8988T (cell line): ENCODE results near the gene ATP6V0B.

ENCODE experiments used
- DNase-seq: peaks from one replicate; pipeline ENCODE4 v3.0.0; 2011

The ATP6V0B gene

DNA sequence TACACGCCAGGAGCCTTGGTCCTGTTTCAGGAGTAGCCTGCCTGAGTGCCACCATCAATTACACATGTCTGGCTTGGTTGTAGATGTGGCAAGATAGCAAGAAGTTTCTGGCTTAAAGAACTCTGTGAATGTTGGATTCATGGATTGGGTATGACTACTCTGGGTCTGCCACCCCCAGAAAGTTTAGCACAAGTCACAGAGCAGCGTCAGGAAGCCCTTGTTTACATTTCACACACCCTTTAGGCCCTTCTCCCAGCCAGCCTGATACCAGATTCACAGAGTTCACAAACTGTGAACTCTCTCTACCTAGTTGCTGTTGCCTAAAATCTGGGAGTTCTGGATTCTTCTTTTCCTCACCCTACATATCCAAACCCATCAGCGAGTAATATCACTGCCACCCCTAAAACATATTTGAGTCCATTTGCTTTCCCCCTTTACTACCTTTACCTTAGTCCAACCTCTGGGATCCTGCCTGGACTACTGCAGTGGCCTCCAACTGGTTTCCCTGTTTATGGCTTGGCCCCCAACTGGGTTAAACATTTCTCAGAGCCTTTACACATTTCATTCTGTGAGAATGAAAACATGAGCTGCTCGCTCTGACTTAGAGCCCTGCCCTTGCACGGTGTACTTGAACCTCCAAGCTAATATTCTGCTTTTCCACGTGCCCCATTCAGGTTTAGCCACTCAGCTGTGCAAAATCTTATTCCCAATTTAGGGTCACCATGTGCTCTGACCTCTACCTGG is 12.6 kb downstream of the ATP6V0B start:
- DNase-seq: no peak

DNA sequence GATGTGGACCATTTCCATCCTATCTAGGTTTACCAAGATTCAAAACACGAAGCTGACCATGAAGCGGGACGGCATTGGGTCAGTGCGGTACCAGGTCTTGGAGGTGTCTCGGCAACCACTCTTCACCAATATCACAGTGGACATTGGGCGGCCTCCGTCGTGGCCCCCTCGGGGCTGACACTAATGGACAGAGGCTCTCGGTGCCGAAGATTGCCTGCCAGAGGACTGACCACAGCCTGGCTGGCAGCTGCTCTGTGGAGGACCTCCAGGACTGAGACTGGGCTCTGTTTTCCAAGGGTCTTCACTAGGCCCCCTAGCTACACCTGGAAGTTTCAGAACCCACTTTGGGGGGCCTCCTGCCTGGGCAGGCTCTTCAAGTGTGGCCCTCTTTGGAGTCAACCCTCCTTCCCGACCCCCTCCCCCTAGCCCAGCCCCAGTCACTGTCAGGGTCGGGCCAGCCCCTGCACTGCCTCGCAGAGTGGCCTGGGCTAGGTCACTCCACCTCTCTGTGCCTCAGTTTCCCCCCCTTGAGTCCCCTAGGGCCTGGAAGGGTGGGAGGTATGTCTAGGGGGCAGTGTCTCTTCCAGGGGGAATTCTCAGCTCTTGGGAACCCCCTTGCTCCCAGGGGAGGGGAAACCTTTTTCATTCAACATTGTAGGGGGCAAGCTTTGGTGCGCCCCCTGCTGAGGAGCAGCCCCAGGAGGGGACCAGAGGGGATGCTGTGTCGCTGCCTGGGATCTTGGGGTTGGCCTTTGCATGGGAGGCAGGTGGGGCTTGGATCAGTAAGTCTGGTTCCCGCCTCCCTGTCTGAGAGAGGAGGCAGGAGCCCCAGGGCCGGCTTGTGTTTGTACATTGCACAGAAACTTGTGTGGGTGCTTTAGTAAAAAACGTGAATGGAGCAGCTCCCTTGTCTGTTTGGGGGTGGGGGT is 15.8 kb downstream of the ATP6V0B start:
- DNase-seq: no peak

DNA sequence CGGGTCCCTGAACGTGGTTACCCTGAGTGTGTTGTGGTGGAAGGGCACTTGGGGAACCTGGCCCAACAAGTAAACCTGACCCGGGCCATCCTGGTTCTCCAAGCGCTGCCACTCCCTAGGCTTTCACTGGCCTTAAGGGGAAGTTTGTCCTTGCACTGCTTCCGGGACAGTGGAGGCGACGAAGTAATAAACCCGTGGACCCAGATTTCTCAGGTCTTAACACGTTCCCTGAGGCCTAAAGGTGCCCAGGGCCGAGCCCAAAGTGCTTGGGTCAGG is 16.4 kb downstream of the ATP6V0B start:
- DNase-seq: no peak

DNA sequence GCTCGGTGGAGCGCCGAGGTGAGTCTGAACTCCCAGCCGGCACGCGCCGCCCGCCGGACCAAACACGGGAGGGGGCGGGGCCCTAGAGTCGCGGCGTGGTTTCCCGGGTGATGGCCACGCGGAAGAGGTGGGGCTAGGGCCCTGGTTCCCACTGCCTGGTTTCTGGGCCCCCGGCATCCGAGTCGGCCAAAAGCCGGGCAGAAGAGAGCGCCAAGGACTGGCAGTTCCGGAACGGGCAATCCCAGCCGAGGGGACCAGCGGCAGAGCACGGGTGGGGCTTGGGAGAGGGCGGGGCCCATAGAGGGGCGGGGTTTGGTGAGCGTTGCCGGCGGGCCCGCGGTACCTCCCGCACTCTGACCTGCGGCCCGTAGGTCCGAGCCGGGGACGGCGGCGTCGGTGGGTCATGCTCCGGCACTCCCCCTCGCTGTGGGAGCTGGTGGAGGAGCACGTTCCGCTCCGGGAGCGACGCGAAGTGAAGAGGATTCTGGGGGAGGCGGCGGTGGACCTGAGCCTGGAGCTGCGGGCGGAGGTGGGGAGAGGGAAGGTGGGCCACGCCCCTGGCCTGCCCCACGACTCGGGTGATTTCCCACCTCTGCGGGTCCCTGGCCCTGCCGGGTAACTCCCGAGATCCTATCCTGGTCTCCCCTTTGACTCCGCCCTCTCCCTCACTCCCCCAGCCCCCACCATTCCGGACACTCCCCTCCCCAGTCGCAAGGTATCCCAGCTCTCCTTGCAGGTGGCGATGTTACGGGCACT is 16.9 kb downstream of the ATP6V0B start, which contains the start of gene CCDC24:
CCDC24 (plus strand) TSS at position 124 of the 756 bp plus-strand sequence; CDS start at position 404, 280 bp downstream.
- DNase-seq: peak; percentile 80

DNA sequence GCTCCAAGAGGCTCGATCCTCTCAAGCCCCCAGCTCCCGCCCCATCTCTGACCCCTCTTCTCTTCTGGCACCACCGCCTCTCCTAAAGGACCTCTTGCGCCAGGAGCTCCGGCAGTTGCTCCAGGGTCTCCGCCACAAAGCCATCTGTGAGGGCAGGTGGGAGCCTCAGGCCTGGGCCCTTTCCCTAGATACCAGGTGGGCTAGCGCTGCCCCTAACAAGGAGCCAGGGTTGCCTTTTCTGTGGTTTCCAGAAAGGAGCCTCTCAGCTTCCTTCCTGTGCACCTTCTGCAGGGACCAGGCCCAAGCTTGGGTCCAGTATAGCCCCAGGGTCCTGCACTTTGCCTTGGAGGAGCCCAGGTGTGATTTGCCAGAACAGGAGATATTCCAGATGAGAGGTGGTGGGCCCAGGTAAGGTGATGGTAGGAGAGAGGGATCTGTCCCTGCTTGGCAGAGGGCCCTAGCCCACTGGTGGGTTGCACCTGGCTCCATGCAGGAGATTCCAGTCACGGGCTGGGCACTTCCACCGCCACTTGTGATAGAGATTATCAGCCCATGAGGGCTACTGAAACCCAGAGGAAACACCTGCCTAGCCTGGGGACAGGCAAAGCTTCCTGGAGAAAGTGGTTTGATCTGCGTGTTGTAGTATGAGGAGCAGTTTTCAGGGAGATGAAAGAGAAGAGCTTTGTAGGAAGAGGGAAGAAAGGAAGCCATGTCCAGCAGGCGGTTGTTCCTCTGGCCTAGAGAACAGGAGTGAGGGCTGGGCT is 17.7 kb downstream of the ATP6V0B start:
- no peak for DNase-seq

DNA sequence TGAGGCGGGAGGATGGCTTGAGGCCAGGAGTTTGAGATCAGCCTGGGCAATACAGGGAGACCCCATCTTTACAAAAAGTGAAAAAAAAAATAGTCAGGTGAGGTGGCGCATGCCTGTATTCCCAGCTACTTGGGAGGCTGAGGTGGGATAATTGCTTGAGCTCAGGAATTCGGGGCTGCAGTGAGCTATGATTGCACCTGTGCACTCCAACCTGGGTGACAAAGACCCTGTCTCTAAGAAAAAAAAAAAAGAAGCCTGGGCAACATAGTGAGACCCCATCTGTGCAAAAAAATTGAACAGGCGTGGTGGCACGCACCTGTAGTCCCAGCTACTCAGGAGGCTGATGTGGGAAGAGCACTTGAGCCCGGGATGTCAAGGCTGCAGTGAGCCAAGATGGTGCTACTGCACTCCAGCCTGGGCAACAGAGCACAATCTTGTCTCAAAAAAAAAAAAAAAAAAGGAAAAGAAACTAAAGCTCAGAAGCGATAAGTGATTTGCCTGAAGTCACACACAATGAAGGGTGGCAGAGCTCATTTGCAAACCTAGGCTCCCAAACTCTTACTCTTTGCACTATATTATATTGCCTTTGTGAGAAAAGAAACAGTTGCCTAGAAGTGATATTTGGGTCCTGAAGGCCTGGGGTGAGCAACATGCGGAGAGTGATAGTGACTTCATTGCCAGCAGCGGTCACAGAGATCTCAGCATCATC is 18.6 kb downstream of the ATP6V0B start:
- DNase-seq: no peak

DNA sequence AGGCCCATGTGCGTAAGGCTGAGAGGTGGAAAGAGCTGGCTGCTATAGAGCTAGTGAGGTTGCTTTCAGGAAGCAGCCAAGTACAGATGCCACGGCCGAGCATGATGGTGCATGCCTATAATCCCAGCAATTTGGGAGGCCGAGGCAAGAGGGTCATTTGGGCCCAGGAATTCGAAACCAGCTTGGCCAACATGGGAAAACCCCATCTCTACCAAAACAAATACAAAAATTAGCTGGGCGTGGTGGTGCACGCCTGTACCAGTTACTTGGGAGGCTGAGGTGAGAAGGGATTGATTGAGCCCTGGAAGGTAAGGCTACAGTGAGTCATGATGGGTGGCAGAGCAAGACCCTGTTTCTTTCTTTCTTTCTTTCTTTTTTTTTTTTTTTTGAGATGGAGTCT is 19.3 kb downstream of the ATP6V0B start:
- DNase-seq: no peak

DNA sequence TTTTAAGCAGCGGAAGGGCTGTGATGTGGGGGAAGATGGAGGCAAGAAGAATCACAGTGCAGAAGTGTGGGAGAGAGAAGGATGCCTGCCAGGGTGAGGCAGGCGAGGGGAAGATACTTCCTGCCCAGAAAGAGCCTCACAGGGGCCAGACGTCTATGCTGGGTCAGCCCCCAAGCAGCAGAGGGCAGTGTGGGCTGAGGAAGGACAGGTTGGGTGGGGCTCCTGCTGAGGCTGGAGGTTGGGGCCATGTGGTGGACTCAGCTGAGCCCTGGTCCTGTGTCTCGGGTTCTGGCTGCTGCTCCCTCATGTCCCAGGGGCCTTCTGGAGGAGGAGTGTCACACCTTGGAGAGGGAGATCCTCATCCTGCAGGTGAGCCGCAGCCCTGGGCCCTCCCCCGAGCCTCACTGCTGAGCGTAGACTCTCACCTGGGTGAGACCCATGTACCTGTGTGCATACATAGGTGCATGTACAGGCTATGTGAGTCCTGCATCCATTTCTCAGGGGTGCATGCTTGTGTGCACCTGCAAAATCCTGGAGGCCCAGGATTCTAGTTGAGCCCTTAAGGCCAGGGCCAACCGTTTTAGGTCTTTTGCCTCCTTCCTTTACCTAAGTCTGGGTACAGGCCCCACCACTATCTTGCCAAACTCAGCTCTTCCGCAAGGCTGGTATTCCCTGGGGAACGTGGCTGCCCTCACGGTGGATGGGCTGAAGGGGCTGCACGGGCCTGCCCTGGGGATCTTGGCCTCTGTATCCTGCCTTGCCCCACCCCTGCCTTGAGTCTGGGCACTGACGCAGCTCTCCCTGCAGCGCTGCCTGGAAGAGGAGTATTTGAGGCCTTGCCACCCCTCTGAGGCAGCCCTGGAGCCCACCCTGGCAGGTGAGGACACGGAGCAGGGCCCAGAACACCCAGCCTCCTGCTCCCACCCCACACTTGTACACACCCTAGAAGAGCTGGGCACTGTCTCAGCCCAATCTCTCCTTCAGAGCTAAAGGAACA is 20.3 kb downstream of the ATP6V0B start:
- DNase-seq: peak; percentile 71

DNA sequence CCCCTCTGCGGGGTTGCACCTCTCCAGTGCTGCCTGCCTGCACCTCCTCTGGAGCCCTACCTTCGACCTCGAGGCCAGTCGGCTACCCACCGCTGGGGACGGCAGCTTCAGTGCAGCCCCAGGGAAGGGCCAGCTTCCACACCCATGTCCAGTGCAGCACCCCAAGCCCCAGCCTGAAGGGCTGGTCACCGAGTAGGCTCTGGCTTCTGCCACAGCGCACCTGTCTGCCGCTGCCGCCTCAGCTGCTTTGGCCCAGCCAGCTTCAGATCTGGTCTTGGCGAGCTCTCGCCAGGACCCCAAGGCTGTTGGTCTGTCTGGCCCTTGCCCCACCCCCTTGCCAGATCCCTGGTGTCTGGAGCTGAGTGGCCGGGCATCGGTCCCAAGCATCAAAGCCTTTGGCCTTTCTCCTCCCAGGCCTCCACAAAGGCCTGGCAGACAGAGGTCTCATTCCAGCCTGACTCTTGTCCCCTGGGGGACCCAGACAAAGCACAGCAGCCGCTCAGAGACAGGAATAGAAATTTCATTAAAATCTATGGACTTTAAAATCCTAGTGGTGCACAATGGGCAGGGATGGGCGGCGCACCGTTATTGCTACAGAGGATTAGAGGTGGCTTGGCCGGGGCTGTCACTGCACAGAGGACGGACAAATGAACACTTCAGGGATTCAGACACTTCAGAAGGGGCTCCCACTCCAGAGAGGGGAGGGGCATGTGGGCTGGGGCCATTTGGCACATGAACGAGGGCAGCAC is 21.4 kb downstream of the ATP6V0B start:
- DNase-seq: no peak

DNA sequence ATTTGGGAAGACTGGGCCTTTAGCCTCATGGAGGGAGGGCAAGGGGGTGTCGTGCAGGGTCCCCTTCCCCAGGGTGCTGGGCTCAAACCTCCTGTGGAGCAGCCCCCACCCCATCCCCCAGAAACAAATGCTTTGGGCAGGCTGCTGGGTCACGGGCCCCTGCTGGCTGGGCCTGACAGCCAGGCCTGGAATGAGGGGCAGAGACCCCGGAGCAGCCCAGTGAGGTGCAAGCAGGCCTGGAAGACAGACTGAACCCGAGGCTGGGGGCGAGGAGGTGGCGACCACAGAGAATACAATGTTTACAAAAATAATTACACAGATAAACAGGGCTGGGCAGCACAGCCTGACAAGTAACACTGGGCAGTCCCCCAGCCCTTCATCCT is 22.0 kb downstream of the ATP6V0B start:
- DNase-seq: no peak

DNA sequence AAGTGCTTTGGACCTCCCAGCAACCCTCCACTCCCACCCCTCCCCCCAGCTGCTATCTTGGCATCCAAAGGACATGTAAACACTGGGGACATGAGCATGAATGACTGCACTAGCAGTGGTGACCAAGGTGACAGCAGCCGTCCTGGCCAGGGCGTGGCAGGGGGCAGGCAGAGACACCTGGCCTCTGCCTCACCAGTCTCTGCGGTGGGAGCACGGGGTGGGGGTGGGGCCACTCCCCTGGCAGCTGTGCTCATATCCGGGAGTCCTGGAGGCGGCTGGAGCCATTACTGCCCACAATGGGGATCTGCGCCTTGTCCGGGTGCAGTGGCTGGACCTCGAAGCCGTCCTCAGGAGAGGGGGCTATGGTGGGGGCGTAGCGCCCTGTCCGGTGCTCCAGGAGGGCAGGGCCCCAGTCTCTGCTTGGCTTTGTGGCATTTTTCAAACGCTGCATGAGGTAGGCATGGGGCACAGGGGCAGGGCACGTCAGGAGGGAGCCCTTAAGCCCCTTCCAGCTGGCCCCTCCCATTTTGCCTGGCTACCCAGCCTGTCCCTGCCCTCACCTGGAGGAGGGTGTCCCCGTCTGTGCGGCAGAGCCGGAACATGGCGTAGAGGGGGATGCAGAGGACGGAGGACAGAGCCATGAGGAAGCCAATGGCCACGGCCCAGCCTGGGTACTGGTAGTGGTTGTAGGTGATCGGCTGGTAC is 22.7 kb downstream of the ATP6V0B start:
- DNase-seq: no peak

DNA sequence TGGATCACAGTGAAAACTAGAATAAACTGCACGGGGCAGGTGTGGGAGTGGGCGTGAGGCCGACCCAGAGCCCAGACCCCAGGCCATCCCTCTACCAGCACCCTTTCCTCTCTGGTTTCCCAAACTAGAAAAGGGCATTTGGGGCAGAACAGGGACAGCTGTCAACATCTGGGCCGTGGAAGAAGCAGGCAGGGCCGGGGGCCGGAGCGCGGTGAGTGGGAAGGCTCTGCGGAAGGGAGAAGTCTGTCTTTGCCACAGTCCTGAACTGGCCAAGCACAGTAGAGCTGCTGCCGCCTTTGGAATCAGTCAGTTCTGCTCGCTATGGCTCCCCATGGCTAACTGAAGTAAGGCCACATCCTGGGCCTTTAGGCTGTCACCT is 23.2 kb downstream of the ATP6V0B start:
- DNase-seq: no peak

DNA sequence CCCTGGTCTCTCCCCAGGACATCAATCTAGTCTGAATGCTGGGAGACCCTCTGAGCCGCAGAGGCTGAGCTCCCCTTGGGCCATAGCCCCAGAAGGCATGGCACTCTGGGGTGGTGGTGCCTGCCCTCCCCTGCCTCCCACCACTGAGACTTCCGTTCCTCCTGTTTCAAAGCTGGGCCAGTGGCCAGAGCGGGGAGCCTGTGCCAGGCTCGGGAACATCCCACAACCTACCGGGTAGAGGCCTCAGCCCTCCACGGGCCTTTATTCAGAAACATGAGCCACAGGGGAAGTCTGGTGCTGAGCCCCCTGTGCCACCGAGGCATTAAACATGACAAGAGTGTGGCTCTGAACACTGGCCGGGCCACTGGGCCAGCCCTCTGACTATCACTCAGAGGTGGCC is 24.7 kb downstream of the ATP6V0B start:
- no peak for DNase-seq

DNA sequence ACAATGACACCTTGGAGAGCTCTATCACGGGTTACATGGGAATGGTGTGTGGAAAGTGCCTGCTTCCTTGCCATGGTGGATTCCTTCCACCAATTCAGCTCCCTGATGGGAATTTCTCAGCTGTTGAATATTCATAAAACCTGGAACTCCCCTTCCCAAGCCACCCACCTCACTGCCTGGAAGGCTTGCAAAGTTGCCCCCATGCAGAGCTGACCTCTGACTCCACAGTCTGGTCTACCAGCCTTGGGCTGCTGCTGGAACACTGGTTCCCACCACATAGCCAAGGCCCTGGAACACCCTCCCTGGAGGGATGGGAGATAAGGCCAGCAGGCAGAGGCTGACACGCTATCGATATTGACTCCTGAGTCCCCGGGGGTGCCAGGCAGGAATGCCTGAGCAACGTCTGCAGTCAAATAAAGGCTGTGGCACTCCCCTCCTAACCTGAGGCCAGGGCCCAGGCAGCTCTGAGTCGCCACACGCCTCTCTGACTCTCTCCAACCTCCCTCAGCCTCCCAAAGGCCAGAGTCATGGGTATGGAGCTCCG is 25.4 kb downstream of the ATP6V0B start:
- no peak for DNase-seq

DNA sequence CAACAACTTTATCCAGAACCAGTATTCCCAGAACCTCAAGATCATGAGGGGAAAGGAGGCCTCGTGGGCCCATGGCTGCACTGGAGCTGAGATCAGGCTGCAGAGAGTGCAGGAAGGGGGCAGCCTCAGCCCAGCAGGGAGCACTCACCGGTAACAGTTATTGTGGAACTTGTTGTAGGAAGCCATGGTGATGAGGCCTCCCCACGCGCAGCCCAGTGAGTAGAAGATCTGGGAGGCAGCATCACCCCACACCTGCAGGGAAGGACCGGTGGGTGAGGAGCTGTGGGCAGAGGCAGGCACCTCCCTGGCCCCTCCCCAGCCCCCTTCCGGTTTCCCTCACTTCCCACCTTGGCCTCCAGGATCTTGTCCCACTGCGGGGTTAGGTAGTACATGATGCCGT is 27.4 kb downstream of the ATP6V0B start:
- DNase-seq: no peak

DNA sequence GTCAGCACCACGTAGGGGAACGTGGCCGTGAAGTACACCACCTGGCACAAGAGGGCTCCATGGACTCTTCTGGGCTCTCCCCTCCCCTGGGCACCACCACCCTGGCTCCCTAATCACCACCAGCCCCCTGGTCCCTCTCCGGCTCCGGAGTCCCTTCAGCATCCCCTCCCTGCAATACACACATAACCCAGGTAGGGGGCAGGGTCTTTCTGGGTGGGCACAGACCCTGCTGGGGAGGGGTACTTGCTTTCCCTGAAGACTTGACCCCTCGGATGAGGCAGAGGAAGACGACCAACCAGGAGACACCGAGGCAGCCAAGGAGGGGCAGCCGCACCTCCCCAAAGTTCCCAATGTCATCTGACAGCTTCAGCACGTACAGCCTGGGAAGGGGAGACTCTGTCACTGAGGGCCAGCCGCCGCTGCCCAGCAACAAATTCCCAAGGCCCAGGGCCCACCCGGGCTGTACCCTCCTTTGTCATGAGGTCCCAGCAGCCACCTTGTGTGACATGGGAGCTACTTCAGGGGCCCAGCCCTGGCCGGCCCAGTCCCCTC is 27.9 kb downstream of the ATP6V0B start:
- DNase-seq: no peak

DNA sequence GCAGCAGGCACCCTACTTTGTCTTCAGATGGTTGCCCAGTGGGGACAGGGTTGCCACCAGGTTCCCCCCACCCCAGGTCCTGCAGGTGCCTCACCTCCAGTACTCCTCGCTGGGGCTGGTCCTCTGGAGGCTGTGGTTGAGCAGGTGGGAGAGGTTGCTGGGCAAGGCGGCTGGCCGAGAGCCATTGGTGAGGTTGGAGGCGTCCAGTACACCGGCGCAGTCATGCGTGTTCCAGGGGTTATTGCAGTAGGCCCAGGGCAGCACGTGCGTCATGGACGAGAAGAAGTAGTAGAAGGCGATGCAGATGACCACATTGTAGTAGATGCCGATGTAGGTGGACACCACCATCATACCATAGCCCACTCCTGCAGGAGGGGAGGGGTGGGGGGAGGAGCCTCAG is 33.5 kb downstream of the ATP6V0B start:
- no peak for DNase-seq

DNA sequence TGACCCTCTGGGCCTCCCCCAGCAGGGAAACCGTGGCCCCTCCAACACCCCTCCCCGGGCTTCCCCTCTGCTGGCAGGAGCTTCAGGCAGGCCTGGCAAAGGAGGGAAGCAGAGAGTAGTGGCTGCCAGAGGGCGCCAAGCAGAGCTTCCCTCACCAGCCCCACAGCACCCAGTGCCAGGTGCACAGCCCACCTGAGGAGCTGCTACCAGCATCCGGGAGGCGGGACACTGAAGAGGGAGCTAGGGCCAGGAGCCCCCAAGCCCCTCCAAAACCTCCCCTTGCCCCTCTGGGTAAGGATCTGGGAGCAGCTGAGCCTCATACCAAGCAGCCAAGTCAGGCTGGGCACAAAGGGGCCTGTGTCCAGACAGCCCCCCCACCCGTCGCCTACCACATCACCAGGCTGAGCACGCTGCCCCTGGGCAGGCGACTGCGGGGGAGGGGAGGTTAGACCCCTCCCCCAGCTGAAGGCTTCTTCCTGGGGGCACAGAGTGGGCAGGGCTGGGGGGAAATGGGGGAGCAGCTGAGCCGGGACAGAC is 36.2 kb downstream of the ATP6V0B start:
- no peak for DNase-seq

DNA sequence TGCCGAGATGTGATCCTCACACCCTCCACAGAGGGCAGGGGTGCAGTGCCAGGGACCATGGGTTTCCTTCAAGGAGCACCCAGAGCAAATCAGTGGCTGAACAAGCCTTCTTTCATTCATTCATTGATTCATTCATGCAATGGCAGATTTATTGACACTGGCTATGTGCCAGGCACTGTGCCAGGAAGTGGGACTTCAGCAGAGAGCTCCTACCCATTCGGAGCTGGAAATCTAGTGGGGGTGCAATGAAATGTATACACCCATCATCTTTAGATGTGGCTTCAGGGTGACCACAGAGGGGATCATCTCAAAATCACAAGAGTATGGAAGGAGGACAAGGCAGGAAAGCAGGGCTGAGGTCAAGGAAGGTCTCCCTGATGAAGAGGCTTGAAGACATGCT is 37.6 kb downstream of the ATP6V0B start:
- DNase-seq: no peak
